SJCRH30 (cell line): ENCODE data around the gene ARL6IP1. TPM values are rescaled to one million over a fixed set of nuclear protein-coding genes. Genes with fewer than 3 reads are reported as not detected.
"Not testable (repeated sequence)": the region's sequence is repeated elsewhere in the genome, so short reads cannot be mapped to it uniquely, and the experiment has no call there.

ENCODE experiments used
- DNase-seq, 2 experiments: peaks; one replicate each; pipeline ENCODE4 v3.0.0-alpha.2; 2015 to 2020
- H3K27ac ChIP-seq: fragments of 250-450 bp; sonication (Bioruptor Pico); 2 replicates; pipeline ENCODE4 v1.5.1; 2020; ENCODE audit warnings: mild to moderate bottlenecking, moderate library complexity
- H3K27me3 ChIP-seq: fragments of 250-450 bp; sonication (Bioruptor Pico); 2 replicates; pipeline ENCODE4 v1.5.1; 2020; ENCODE audit warnings: mild to moderate bottlenecking, moderate library complexity
- H3K36me3 ChIP-seq: fragments of 250-450 bp; sonication (Bioruptor Pico); 2 replicates; pipeline ENCODE4 v1.5.1; 2020; ENCODE audit warnings: mild to moderate bottlenecking, moderate library complexity
- H3K4me1 ChIP-seq: fragments of 250-450 bp; sonication (Bioruptor Pico); 2 replicates; pipeline ENCODE4 v1.5.1; 2020; ENCODE audit warnings: mild to moderate bottlenecking, moderate library complexity
- H3K4me3 ChIP-seq: fragments of 250-450 bp; sonication (Bioruptor Pico); 2 replicates; pipeline ENCODE4 v1.5.1; 2020; ENCODE audit warnings: mild to moderate bottlenecking, moderate library complexity
- H3K9me3 ChIP-seq: fragments of 250-450 bp; sonication (Bioruptor Pico); replicated peaks from 2 replicates; pipeline ENCODE4 v1.5.1; 2020; ENCODE audit warnings: mild to moderate bottlenecking, moderate library complexity
- total RNA-seq: library from RNA; depleted of rRNA; stranded (reverse); fragments of >200 nt; shearing (Covaris generic); gene quantifications from 2 replicates; pipeline ENCODE4 v1.2.3, GENCODE V29; 2014

ARL6IP1 gene
- total RNA-seq, 1 experiment from 2014 or later, result 310 TPM

GRCh38 chr16:18784917-18785623 is 16.3 kb downstream of the ARL6IP1 start:
- Histone ChIP-seq H3K9me3 (no peaks in the 10 kb centered on the region), H3K27me3 (no peaks in the 10 kb centered on the region), H3K4me1 (peaks cover 9% of the 10 kb centered on the region), H3K36me3 (peaks cover 73% of the 10 kb centered on the region), H3K4me3 (no peak overlapping the region), H3K27ac (no peak overlapping the region)
- no peak for DNase-seq

GRCh38 chr16:18783430-18784341 is 17.7 kb downstream of the ARL6IP1 start:
- Histone ChIP-seq H3K9me3 (no peaks in the 10 kb centered on the region), H3K36me3 (peaks cover 65% of the 10 kb centered on the region), H3K4me3 (no peak overlapping the region), H3K27me3 (no peaks in the 10 kb centered on the region), H3K4me1 (peaks cover 9% of the 10 kb centered on the region), H3K27ac (no peak overlapping the region)
- DNase-seq, result no peak

GRCh38 chr16:18782697-18783429 is 18.5 kb downstream of the ARL6IP1 start:
- DNase-seq, result no peak
- peaks cover 57% of the 10 kb centered on the region for H3K36me3 ChIP-seq
- H3K4me1 ChIP-seq, result peaks cover 6% of the 10 kb centered on the region
- no peak overlapping the region for H3K4me3 ChIP-seq
- H3K9me3 ChIP-seq, result no peaks in the 10 kb centered on the region
- no peaks in the 10 kb centered on the region for H3K27me3 ChIP-seq
- H3K27ac ChIP-seq, result no peak overlapping the region

- not testable (repeated sequence) for H3K4me1 ChIP-seq, H3K9me3 ChIP-seq, H3K4me3 ChIP-seq, DNase-seq, H3K27ac ChIP-seq, H3K27me3 ChIP-seq
- H3K36me3 ChIP-seq, result peaks cover 41% of the 10 kb centered on the region
Measured at GRCh38 chr16:18781232-18781631, 20.1 kb downstream of the ARL6IP1 start.

GRCh38 chr16:18780460-18781026 is 20.8 kb downstream of the ARL6IP1 start:
- peaks cover 34% of the 10 kb centered on the region for H3K36me3 ChIP-seq
- H3K27ac ChIP-seq, DNase-seq, H3K4me3 ChIP-seq, H3K9me3 ChIP-seq, H3K27me3 ChIP-seq, H3K4me1 ChIP-seq: not testable (repeated sequence)

- not testable (repeated sequence) for H3K36me3 ChIP-seq, H3K27me3 ChIP-seq, H3K4me1 ChIP-seq, H3K9me3 ChIP-seq, DNase-seq, H3K27ac ChIP-seq, H3K4me3 ChIP-seq
Measured at GRCh38 chr16:18777664-18778063, 23.7 kb downstream of the ARL6IP1 start.

GRCh38 chr16:18776334-18776733 is 25.0 kb downstream of the ARL6IP1 start:
- not testable (repeated sequence) for H3K27me3 ChIP-seq, DNase-seq, H3K4me1 ChIP-seq, H3K27ac ChIP-seq, H3K4me3 ChIP-seq, H3K36me3 ChIP-seq, H3K9me3 ChIP-seq

- H3K9me3 ChIP-seq, H3K27me3 ChIP-seq, DNase-seq, H3K27ac ChIP-seq, H3K4me3 ChIP-seq, H3K36me3 ChIP-seq, H3K4me1 ChIP-seq: not testable (repeated sequence)
Measured at GRCh38 chr16:18774651-18775050, 26.7 kb downstream of the ARL6IP1 start.

GRCh38 chr16:18772171-18772570 is 29.2 kb downstream of the ARL6IP1 start:
- H3K9me3 ChIP-seq, H3K4me3 ChIP-seq, DNase-seq, H3K36me3 ChIP-seq, H3K4me1 ChIP-seq, H3K27me3 ChIP-seq, H3K27ac ChIP-seq: not testable (repeated sequence)

GRCh38 chr16:18770336-18770962 is 30.9 kb downstream of the ARL6IP1 start:
- not testable (repeated sequence) for H3K27me3 ChIP-seq, H3K36me3 ChIP-seq, H3K4me1 ChIP-seq

GRCh38 chr16:18767217-18767616 is 34.1 kb downstream of the ARL6IP1 start:
- not testable (repeated sequence) for H3K9me3 ChIP-seq, H3K4me1 ChIP-seq, H3K4me3 ChIP-seq, H3K27me3 ChIP-seq, H3K36me3 ChIP-seq, H3K27ac ChIP-seq
- peak; percentile 8 to 52 for DNase-seq

More at GRCh38 chr16:18770336-18770962, 30.9 kb downstream of the ARL6IP1 start:
- not testable (repeated sequence) for DNase-seq, H3K27ac ChIP-seq, H3K4me3 ChIP-seq, H3K9me3 ChIP-seq

- not testable (repeated sequence) for DNase-seq, H3K27me3 ChIP-seq, H3K4me3 ChIP-seq, H3K4me1 ChIP-seq, H3K36me3 ChIP-seq, H3K9me3 ChIP-seq, H3K27ac ChIP-seq
Measured at GRCh38 chr16:18762713-18763112, 38.6 kb downstream of the ARL6IP1 start.

- H3K4me3 ChIP-seq, H3K27ac ChIP-seq, H3K4me1 ChIP-seq, H3K9me3 ChIP-seq, H3K27me3 ChIP-seq, H3K36me3 ChIP-seq: not testable (repeated sequence)
- peak in 1 of 2 experiments; percentile 10 for DNase-seq
Measured at GRCh38 chr16:18759598-18760520, 41.5 kb downstream of the ARL6IP1 start.
